HEK293T (cell line): Measurements from ENCODE around the gene SPDYE1.
"Not testable (repeated sequence)": the region's sequence is repeated elsewhere in the genome, so short reads cannot be mapped to it uniquely, and the experiment has no call there.

Experiments used
- BHLHE40 ChIP-seq: fragments of 450-650 bp; IDR thresholded peaks from 2 replicates; pipeline ENCODE4 v1.6.1; 2016; ENCODE audit warnings: mild to moderate bottlenecking, moderate library complexity, borderline replicate concordance
- ELF4 ChIP-seq: fragments of 450-650 bp; IDR thresholded peaks from 2 replicates; pipeline ENCODE4 v1.6.1; 2017; ENCODE audit warnings: antibody characterized with exemption
- FOXM1 ChIP-seq: fragments of 450-650 bp; IDR thresholded peaks from 2 replicates; pipeline ENCODE4 v1.6.1; 2017; ENCODE audit warnings: mild to moderate bottlenecking, borderline replicate concordance
- L3MBTL2 ChIP-seq: fragments of 450-650 bp; conservative IDR thresholded peaks from 2 replicates; pipeline ENCODE4 v1.6.1; 2016; ENCODE audit warnings: mild to moderate bottlenecking
- NFRKB ChIP-seq: fragments of 450-650 bp; IDR thresholded peaks from 2 replicates; pipeline ENCODE4 v1.6.1; 2016; ENCODE audit warnings: mild to moderate bottlenecking, moderate library complexity
- SP1 ChIP-seq: fragments of 450-650 bp; IDR thresholded peaks from 2 replicates; pipeline ENCODE4 v1.6.1; 2017
- SUZ12 ChIP-seq: fragments of 450-650 bp; IDR thresholded peaks from 2 replicates; pipeline ENCODE4 v1.6.1; 2016; ENCODE audit warnings: mild to moderate bottlenecking

GRCh38 chr7:44022069-44022468 lies 24.4 kb downstream of the SPDYE1 start:
- not testable (repeated sequence) for TF ChIP-seq L3MBTL2, FOXM1, BHLHE40, ELF4, SP1, SUZ12, NFRKB
